Calu3 (cell line): ENCODE results near the gene TTC12. TPM values are rescaled to one million over a fixed set of nuclear protein-coding genes. Genes with fewer than 3 reads are reported as not detected.

Experiments
- BruUV-seq: library from RNA; stranded (reverse); fragments of 400-500 nt; replicated peaks from 2 replicates; lab custom pipeline; 2021; lab: Mats Ljungman, UMichigan
- CTCF ChIA-PET: fragments of 300-600 bp; sonication (Branson Sonifier 250); formaldehyde crosslinking; loops from one replicate; lab custom pipeline; 2022; ENCODE audit warnings: antibody characterized with exemption; lab: Charles Lee
- DNase-seq: peaks from one replicate; pipeline ENCODE4 v3.0.0; 2022
- H3K27ac Mint-ChIP-seq: one replicate; pipeline ENCODE4 v1.8.0; 2022; ENCODE audit warnings: mixed read lengths; ENCODE audit not compliant: unreplicated experiment
- H3K27me3 Mint-ChIP-seq: one replicate; pipeline ENCODE4 v1.8.0; 2022; ENCODE audit warnings: mixed read lengths; ENCODE audit not compliant: unreplicated experiment
- H3K36me3 Mint-ChIP-seq: one replicate; pipeline ENCODE4 v1.8.0; 2022; ENCODE audit warnings: mild to moderate bottlenecking, moderate library complexity, mixed read lengths; ENCODE audit not compliant: insufficient read depth, unreplicated experiment
- H3K4me1 Mint-ChIP-seq: one replicate; pipeline ENCODE4 v1.8.0; 2022; ENCODE audit warnings: mild to moderate bottlenecking, low read depth, mixed read lengths; ENCODE audit not compliant: unreplicated experiment
- H3K4me3 Mint-ChIP-seq: one replicate; pipeline ENCODE4 v1.8.0; 2022; ENCODE audit warnings: mild to moderate bottlenecking, low read depth, moderate library complexity, mixed read lengths; ENCODE audit not compliant: unreplicated experiment
- H3K9me3 Mint-ChIP-seq: one replicate; pipeline ENCODE4 v1.8.0; 2022; ENCODE audit warnings: low read depth, mixed read lengths; ENCODE audit not compliant: unreplicated experiment
- CTCF ChIP-seq: fragments of 200-600 bp; IDR thresholded peaks from one replicate; pipeline ENCODE4 v1.8.0; 2022; ENCODE audit warnings: antibody characterized with exemption; ENCODE audit not compliant: unreplicated experiment
- intact Hi-C: fragments of 100-400 bp; cut with micrococcal nuclease; formaldehyde crosslinking; loops from one replicate; pipeline ENCODE4 v1.10.0; 2022; ENCODE audit not compliant: unreplicated experiment
- total RNA-seq: library from RNA; stranded (reverse); gene quantifications from 2 replicates; pipeline ENCODE4 v1.2.3, GENCODE V29; 2022

TTC12 gene
- total RNA-seq, 1 experiment from 2014 or later = 15.0 TPM

DNA sequence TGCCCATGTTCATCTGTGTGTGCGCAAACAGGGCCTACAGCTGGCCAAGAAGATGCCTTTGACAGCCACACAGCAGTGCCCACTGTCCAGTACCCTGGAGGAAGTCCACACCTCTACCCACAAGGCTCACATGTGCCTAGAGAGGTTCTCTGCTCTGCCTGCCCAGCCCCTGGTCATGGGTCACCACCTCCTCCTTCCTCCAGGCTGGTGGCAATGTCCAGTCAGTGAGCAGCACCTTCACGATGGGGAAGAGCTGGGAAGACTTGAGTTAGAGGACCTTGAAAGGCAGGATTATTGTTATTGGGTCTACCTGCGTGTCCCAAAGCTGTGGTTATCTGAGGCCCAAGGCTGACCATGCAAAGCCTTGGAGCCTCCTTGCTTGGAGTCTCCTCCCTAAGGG lies 28.4 kb upstream of the TTC12 start:
- CTCF ChIA-PET = no interaction called here
- no peak overlapping the region for H3K4me3 Mint-ChIP-seq
- H3K36me3 Mint-ChIP-seq = no peaks in the 10 kb centered on the region
- no peak for TF ChIP-seq CTCF
- H3K27me3 Mint-ChIP-seq = no peaks in the 10 kb centered on the region
- H3K9me3 Mint-ChIP-seq = no peaks in the 10 kb centered on the region
- no peaks in the 10 kb centered on the region for H3K4me1 Mint-ChIP-seq
- DNase-seq = no peak
- no TSS peak for BruUV-seq
- intact Hi-C loops = loop anchor here (5.0 kb wide), 1 partner anchor 1069 kb away; no protein-coding TSS in a partner anchor
- no peak overlapping the region for H3K27ac Mint-ChIP-seq

DNA sequence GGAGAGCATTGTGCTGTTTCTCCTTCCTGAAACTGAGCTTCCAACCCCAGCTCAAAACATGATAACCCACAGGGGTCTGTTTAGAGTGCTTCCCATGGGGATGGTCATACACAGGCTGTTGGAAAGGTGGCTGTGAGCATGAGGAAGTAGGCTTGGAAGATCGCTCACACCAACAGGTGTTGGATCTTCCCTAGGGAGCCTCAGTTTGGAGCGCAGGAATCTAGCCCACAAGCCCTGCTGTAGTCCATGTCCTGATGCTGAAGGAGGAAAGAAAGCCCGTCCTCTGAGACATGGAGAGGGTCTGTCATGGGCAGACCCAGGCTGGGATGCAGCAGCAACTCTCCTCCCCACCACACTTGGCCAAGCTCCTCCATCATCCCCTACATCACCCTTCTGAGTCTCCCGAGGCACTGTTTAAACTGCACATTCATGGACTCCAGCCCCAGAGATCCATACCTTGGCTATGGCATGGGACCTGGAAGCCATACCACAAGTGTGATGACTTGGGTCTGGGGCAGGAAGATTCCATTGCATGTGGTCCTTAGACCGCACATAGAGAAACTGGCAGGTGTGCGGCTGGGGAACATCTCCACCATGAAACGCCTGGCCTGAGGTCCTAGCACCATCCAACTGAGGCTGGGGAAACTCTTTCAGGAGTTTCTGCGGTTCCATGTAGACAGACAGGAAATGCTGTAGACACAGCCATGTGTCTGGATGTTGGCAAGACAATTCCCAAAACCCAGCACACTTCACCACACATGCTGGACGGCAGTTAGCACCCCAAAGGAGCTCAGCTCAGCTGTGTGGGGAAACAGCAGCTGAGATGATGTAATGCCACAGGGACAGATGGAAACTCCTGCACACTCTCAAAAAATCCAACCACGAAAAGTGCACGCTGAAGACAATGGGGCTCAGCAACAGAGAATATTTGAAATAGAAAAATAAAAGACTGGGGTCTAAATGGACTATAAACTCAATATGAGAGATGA lies 27.6 kb upstream of the TTC12 start:
- Mint-ChIP-seq H3K4me1 (no peaks in the 10 kb centered on the region), H3K36me3 (no peaks in the 10 kb centered on the region), H3K27ac (no peak overlapping the region), H3K4me3 (no peak overlapping the region), H3K27me3 (no peaks in the 10 kb centered on the region), H3K9me3 (no peaks in the 10 kb centered on the region)
- TF ChIP-seq CTCF = no peak
- no peak for DNase-seq
- BruUV-seq = no TSS peak
- intact Hi-C loops = loop anchor here (5.0 kb wide), 1 partner anchor 1070 kb away; no protein-coding TSS in a partner anchor
- CTCF ChIA-PET = no interaction called here

- BruUV-seq = no TSS peak
- intact Hi-C loops = loop anchor here (5.0 kb wide), 1 partner anchor 1070 kb away; no protein-coding TSS in a partner anchor
- TF ChIP-seq CTCF = no peak
Measured at GRCh38 chr11:113287801-113288200, 26.6 kb upstream of the TTC12 start.

DNA sequence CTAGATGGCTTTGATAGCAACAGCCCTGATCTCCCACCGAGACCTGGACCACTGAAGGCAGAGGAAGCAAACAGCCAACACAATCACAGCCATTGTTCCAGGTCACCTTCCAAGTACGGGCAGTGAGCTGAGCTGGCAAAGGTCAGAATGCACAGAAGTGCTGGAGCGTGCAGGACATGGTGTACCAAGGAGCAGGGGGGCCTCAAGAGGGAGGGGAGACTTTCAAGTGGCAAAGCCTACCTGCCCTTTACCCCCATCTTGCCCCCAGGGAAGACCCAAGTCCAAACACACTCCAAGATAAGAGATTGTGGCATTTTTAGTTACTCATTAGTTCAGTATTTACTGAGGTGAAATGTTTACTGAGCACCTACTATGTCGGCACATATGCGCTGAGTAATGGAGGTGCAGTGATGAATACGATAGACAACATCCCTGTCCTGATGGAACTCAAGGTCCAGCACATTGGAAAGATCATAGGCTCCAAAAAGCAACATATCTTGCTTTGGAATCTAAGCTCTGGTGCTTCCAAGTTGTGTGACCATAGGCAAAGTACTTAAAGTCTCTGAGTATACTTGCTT lies 26.0 kb upstream of the TTC12 start:
- Mint-ChIP-seq H3K4me3 (no peak overlapping the region), H3K4me1 (no peaks in the 10 kb centered on the region), H3K27me3 (peaks cover 11% of the 10 kb centered on the region), H3K27ac (no peak overlapping the region), H3K36me3 (no peaks in the 10 kb centered on the region), H3K9me3 (no peaks in the 10 kb centered on the region)
- CTCF ChIA-PET = interaction anchor here (0.7 kb wide), 1 partner anchor 1069 kb away, joined by 3 read pairs; no protein-coding TSS in a partner anchor
- intact Hi-C loops = loop anchor here (5.0 kb wide), 1 partner anchor 1071 kb away; no protein-coding TSS in a partner anchor
- no TSS peak for BruUV-seq
- no peak for DNase-seq
- TF ChIP-seq CTCF = no peak

More at GRCh38 chr11:113287801-113288200, 26.6 kb upstream of the TTC12 start:
- Mint-ChIP-seq H3K9me3 (no peaks in the 10 kb centered on the region), H3K4me3 (no peak overlapping the region), H3K27ac (no peak overlapping the region), H3K36me3 (no peaks in the 10 kb centered on the region), H3K27me3 (peaks cover 6% of the 10 kb centered on the region), H3K4me1 (no peaks in the 10 kb centered on the region)
- CTCF ChIA-PET = no interaction called here
- no peak for DNase-seq
